Mesendoderm (in vitro differentiated cells): ENCODE data around the gene CRK.
"Not testable (repeated sequence)": the region's sequence is repeated elsewhere in the genome, so short reads cannot be mapped to it uniquely, and the experiment has no call there.

Experiments
- DNase-seq: peaks from one replicate; pipeline ENCODE4 v3.0.0; 2013
- H2AK5ac ChIP-seq: 2 replicates; pipeline ENCODE4 v1.6.1; 2013; ENCODE audit warnings: low read length, inconsistent platforms
- H2BK120ac ChIP-seq: 2 replicates; pipeline ENCODE4 v1.6.1; 2013; ENCODE audit warnings: low read depth, mild to moderate bottlenecking, low read length, moderate library complexity, mixed read lengths
- H2BK15ac ChIP-seq: replicated peaks from 2 replicates; pipeline ENCODE4 v1.6.1; 2013; ENCODE audit warnings: low read depth, mild to moderate bottlenecking, moderate library complexity
- H2BK5ac ChIP-seq: 2 replicates; pipeline ENCODE4 v1.6.1; 2013; ENCODE audit warnings: low read length, inconsistent platforms
- H3K18ac ChIP-seq: 2 replicates; pipeline ENCODE4 v1.6.1; 2013; ENCODE audit warnings: mild to moderate bottlenecking, low read length, mixed read lengths
- H3K23ac ChIP-seq: one replicate; pipeline ENCODE4 v1.6.1; 2013; ENCODE audit warnings: low read length
- H3K27ac ChIP-seq: 2 replicates; pipeline ENCODE4 v1.5.1; 2013; ENCODE audit warnings: low read depth, mild to moderate bottlenecking, inconsistent platforms, low read length, moderate library complexity
- H3K27me3 ChIP-seq: 2 replicates; pipeline ENCODE4 v1.6.1; 2013; ENCODE audit warnings: low read length, control low read depth, mild to moderate bottlenecking, inconsistent platforms; ENCODE audit not compliant: insufficient read depth, poor library complexity
- H3K36me3 ChIP-seq: 2 replicates; pipeline ENCODE4 v1.6.1; 2013; ENCODE audit warnings: low read length, inconsistent platforms; ENCODE audit not compliant: control insufficient read depth, insufficient read depth
- H3K4ac ChIP-seq: one replicate; pipeline ENCODE4 v1.6.1; 2013; ENCODE audit warnings: low read depth, mild to moderate bottlenecking, low read length, moderate library complexity
- H3K4me1 ChIP-seq: 2 replicates; pipeline ENCODE4 v1.6.1; 2013; ENCODE audit warnings: low read depth, low read length, inconsistent platforms; ENCODE audit not compliant: control insufficient read depth
- H3K4me2 ChIP-seq: 2 replicates; pipeline ENCODE4 v1.6.1; 2013; ENCODE audit warnings: low read length
- H3K4me3 ChIP-seq: 2 replicates; pipeline ENCODE4 v1.5.1; 2013; ENCODE audit warnings: mild to moderate bottlenecking, low read length
- H3K56ac ChIP-seq: one replicate; pipeline ENCODE4 v1.6.1; 2013; ENCODE audit warnings: low read length
- H3K79me1 ChIP-seq: 2 replicates; pipeline ENCODE4 v1.6.1; 2013; ENCODE audit warnings: low read length, inconsistent platforms
- H3K79me2 ChIP-seq: 2 replicates; pipeline ENCODE4 v1.6.1; 2013; ENCODE audit warnings: mild to moderate bottlenecking, low read length; ENCODE audit not compliant: control insufficient read depth, insufficient read depth
- H3K9ac ChIP-seq: 2 replicates; pipeline ENCODE4 v1.6.1; 2013; ENCODE audit warnings: low read length, inconsistent platforms
- H4K5ac ChIP-seq: one replicate; pipeline ENCODE4 v1.6.1; 2013; ENCODE audit warnings: low read length
- H4K8ac ChIP-seq: one replicate; pipeline ENCODE4 v1.6.1; 2013; ENCODE audit warnings: low read depth, mild to moderate bottlenecking, control low read depth, low read length, moderate library complexity
- WGBS: extraction: QIAGEN DNeasy Blood & Tissue Kit; methylation state at CpG from one replicate; pipeline ENCODE4 v1.1.7; 2013; ENCODE audit warnings: low lambda C conversion rate, missing lambda C conversion rate; ENCODE audit not compliant: insufficient coverage; ENCODE audit errors: extremely low coverage; 5-methylcytosine and 5-hydroxymethylcytosine counted together

The CRK gene

DNA sequence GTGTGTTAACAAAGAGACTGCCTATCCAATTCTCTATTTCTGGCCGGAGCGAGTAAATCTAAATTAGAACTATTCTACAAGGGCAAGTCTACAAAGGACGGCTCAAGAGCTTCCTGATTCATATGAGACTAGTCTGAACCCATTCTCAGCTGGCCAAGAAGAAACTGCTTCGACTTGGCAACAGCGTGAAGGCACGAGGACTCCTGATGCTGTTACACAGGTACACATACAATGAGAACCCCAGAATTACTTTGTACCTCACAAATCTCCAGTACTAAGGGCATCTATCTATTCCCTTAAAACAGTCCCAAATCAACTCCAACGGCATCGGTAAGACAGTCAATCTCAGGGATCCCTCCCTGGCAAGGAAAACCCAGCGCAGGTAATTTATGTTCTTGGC, 1.5 kb downstream of the CRK start:
- Histone ChIP-seq H3K4me2 (peak overlapping the region; percentile 95), H2BK5ac (no peak overlapping the region), H3K27ac (no peak overlapping the region), H3K4me1 (peaks cover 2% of the 10 kb centered on the region), H3K36me3 (peaks cover 1% of the 10 kb centered on the region), H2BK120ac (no peak overlapping the region), H3K79me1 (peaks cover 6% of the 10 kb centered on the region), H2BK15ac (no peak overlapping the region), H3K56ac (peak overlapping the region; percentile 98), H3K79me2 (peaks cover 58% of the 10 kb centered on the region), H3K4me3 (peak overlapping the region; percentile 97), H4K5ac (no peak overlapping the region), H3K4ac (no peak overlapping the region), H3K18ac (no peak overlapping the region), H4K8ac (no peak overlapping the region), H3K27me3 (no peaks in the 10 kb centered on the region), H2AK5ac (no peak overlapping the region), H3K9ac (peak overlapping the region; percentile 98), H3K23ac (no peak overlapping the region)
- no peak for DNase-seq
- no CpG with 5 or more reads among the region's 9 CpGs for WGBS

DNA sequence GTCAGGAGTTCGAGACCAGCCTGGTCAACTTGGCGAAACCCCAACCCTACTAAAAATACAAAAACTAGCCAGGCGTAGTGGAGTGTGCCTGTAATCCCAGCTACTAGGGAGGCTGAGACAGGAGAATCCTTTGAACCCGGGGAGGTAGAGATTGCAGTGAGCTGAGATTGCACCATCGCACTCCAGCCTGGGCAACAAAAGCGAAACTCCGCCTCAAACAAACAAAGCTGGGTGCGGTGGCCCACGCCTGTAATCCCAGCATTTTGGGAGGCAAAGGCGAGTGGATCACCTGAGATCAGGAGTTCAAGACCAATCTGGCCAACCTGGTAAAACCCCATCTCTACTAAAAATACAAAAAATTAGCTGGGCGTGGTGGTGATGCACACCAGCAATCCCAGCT, 2.3 kb downstream of the CRK start:
- H3K4ac ChIP-seq, H3K18ac ChIP-seq, H3K36me3 ChIP-seq, H3K4me2 ChIP-seq, H3K9ac ChIP-seq, DNase-seq, H4K5ac ChIP-seq, H2BK15ac ChIP-seq, H3K23ac ChIP-seq, H4K8ac ChIP-seq, H3K27me3 ChIP-seq, H3K4me1 ChIP-seq, H3K4me3 ChIP-seq, H2BK120ac ChIP-seq, H2BK5ac ChIP-seq, H3K27ac ChIP-seq, H2AK5ac ChIP-seq: not testable (repeated sequence)
- peaks cover 11% of the 10 kb centered on the region for H3K79me1 ChIP-seq
- H3K79me2 ChIP-seq, result peaks cover 66% of the 10 kb centered on the region
- no CpG with 5 or more reads among the region's 11 CpGs for WGBS
- peak overlapping the region; percentile 34 for H3K56ac ChIP-seq

DNA sequence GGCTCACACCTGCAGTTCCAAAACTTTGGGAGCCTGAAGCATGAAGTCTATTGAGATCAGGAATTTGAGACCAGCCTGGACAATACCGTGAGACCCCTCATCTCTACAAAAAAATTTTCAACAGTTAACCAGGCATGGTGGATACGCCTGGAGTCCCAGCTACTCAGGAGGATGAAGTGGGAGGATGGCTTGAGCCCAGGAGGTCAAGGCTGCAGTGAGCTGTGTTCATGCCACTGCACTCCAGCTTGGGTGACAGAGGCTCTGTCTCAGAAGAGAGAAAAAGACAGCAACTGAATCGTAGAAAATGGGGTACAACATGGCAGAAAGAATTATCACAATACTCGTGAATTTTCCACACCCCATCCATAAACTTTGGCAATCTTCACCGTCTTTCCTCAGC, 3.2 kb downstream of the CRK start:
- no peak overlapping the region for H3K4me3 ChIP-seq
- WGBS, result no CpG with 5 or more reads among the region's 5 CpGs

DNA sequence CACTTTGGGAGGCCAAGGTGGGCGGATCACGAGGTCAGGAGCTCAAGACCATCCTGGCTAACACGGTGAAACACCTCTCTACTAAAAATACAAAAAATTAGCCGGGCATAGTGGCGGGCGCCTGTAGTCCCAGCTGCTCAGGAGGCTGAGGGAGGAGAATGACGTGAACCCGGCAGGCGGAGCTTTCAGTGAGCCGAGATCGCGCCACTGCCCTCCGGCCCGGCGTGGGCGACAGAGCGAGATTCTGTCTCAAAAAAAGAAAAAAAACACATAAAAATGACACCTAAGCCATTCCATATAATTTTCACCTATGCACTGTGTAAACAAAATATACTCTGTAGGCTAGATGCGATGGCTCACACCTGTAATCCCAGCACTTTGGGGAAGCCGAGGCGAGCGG, 5.8 kb downstream of the CRK start:
- H3K18ac ChIP-seq, H3K4me3 ChIP-seq, DNase-seq, H3K27me3 ChIP-seq, H2AK5ac ChIP-seq, H3K4me2 ChIP-seq, H3K36me3 ChIP-seq, H3K56ac ChIP-seq, H3K4ac ChIP-seq, H2BK5ac ChIP-seq, H3K27ac ChIP-seq, H3K4me1 ChIP-seq, H4K5ac ChIP-seq, H4K8ac ChIP-seq, H2BK120ac ChIP-seq, H2BK15ac ChIP-seq, H3K23ac ChIP-seq, H3K9ac ChIP-seq: not testable (repeated sequence)
- WGBS, result no CpG with 5 or more reads among the region's 21 CpGs
- Histone ChIP-seq H3K79me1 (peaks cover 22% of the 10 kb centered on the region), H3K79me2 (peaks cover 92% of the 10 kb centered on the region)

More for the DNA sequence above, 3.2 kb downstream of the CRK start:
- Histone ChIP-seq H2BK5ac (no peak overlapping the region), H4K8ac (no peak overlapping the region), H3K79me2 (peaks cover 75% of the 10 kb centered on the region), H2BK120ac (no peak overlapping the region), H3K79me1 (peaks cover 13% of the 10 kb centered on the region), H3K4me1 (peaks cover 2% of the 10 kb centered on the region), H3K23ac (no peak overlapping the region), H3K36me3 (peaks cover 1% of the 10 kb centered on the region), H2BK15ac (no peak overlapping the region), H3K9ac (no peak overlapping the region), H4K5ac (no peak overlapping the region), H3K56ac (no peak overlapping the region), H2AK5ac (no peak overlapping the region), H3K18ac (no peak overlapping the region), H3K4me2 (no peak overlapping the region), H3K27ac (no peak overlapping the region), H3K27me3 (no peaks in the 10 kb centered on the region), H3K4ac (no peak overlapping the region)
- DNase-seq, result no peak

DNA sequence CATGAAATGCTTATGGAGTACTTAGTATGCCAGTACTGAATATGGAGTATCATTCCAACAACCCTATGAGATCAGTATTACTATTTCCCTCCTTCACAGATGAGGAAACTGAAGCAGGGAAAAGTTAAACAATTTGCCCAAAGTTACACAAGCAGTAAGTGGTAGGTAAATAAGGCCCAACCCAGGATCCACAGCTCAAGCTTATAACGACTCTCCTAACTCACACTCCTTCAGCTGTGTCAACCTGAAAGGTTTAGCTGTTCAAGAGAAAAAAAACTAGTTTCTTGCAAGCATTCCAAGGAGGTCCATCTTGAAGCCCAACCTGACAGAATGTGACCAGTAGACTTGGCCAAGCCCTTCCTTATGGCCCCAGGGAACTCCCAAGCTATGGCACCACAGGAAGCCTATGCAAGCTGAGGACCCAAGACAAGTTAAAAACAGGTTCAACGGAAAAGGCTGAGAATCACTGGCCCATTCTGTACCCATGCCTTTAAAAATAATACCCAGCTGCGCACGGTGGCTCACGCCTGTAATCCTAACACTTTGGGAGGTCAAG, 6.5 kb downstream of the CRK start:
- Histone ChIP-seq H3K27me3 (no peaks in the 10 kb centered on the region), H3K36me3 (peaks cover 1% of the 10 kb centered on the region), H2AK5ac (no peak overlapping the region), H3K27ac (no peak overlapping the region), H3K4me3 (no peak overlapping the region), H3K79me2 (peaks cover 87% of the 10 kb centered on the region), H4K8ac (no peak overlapping the region), H3K9ac (no peak overlapping the region), H3K23ac (no peak overlapping the region), H2BK120ac (no peak overlapping the region), H3K4ac (no peak overlapping the region), H3K56ac (no peak overlapping the region), H3K4me2 (no peak overlapping the region), H3K18ac (no peak overlapping the region), H2BK5ac (no peak overlapping the region), H3K79me1 (peaks cover 21% of the 10 kb centered on the region), H4K5ac (no peak overlapping the region), H3K4me1 (peaks cover under 1% of the 10 kb centered on the region), H2BK15ac (no peak overlapping the region)
- DNase-seq, result no peak
- WGBS, result no CpG with 5 or more reads among the region's 5 CpGs

DNA sequence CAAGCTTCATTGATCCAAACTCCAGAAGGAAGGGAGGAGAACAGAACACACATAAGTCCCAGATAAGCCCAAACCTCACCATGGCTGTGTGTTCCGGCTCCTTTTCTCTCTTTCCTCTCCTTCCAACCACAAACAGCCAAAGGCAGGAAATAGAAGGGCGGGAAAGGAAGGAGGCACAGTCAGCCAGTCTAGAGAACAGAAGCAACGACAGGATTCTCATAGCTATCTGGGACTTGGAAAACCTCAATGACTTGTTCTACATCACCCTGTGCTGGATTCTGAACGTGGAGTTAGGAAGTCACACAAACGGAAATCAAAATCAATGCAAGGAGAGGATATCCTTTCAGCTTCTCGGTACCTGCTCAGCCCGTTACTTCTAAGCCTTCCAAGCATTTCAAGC, 9.0 kb downstream of the CRK start:
- H3K27ac ChIP-seq, result no peak overlapping the region
- H3K56ac ChIP-seq, result no peak overlapping the region
- no peak overlapping the region for H2BK120ac ChIP-seq
- peaks cover 75% of the 10 kb centered on the region for H3K79me2 ChIP-seq
- no peak overlapping the region for H4K5ac ChIP-seq
- H3K9ac ChIP-seq, result no peak overlapping the region
- no peak overlapping the region for H3K23ac ChIP-seq
- H3K27me3 ChIP-seq, result no peaks in the 10 kb centered on the region
- no peak overlapping the region for H3K4me3 ChIP-seq
- no peak overlapping the region for H2BK15ac ChIP-seq
- H2AK5ac ChIP-seq, result no peak overlapping the region
- DNase-seq, result no peak
- no CpG with 5 or more reads among the region's 7 CpGs for WGBS
- H4K8ac ChIP-seq, result no peak overlapping the region
- no peak overlapping the region for H3K18ac ChIP-seq
- peaks cover 22% of the 10 kb centered on the region for H3K79me1 ChIP-seq
- no peaks in the 10 kb centered on the region for H3K36me3 ChIP-seq
- no peak overlapping the region for H3K4ac ChIP-seq
- H2BK5ac ChIP-seq, result no peak overlapping the region
- no peaks in the 10 kb centered on the region for H3K4me1 ChIP-seq
- H3K4me2 ChIP-seq, result no peak overlapping the region
